ENCODE measurements around the gene USP9Y.

DNA sequence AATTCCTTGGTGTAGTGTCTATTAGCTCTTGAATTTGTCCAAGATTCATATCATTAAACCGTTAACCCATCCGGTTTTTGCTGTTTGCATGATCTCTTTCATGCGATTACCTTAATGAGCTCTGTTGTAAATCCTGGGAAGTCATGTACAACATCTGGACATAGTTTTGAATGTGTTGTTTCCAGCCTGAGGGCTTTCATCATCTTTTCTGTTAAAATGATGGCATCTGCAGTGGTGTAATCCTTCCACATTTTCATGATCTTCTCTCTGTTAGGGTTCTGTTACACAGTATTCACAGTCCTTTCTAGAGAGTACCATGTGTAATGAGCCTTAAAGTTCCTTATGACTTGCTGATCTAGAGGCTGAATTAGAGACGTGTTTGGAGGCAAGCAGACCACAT, 64.9 kb downstream of the USP9Y start:
- TF ChIP-seq, protein P1, sequence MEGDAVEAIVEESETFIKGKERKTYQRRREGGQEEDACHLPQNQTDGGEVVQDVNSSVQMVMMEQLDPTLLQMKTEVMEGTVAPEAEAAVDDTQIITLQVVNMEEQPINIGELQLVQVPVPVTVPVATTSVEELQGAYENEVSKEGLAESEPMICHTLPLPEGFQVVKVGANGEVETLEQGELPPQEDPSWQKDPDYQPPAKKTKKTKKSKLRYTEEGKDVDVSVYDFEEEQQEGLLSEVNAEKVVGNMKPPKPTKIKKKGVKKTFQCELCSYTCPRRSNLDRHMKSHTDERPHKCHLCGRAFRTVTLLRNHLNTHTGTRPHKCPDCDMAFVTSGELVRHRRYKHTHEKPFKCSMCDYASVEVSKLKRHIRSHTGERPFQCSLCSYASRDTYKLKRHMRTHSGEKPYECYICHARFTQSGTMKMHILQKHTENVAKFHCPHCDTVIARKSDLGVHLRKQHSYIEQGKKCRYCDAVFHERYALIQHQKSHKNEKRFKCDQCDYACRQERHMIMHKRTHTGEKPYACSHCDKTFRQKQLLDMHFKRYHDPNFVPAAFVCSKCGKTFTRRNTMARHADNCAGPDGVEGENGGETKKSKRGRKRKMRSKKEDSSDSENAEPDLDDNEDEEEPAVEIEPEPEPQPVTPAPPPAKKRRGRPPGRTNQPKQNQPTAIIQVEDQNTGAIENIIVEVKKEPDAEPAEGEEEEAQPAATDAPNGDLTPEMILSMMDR (IDR thresholded peaks at IDR 0.05) = no peak
- no peak for TF ChIP-seq POLR2A (IDR thresholded peaks at IDR 0.05)

All from testis (tissue), 2 donors.